ENCODE measurements around the gene ZNF45. TPM values are rescaled to one million over a fixed set of nuclear protein-coding genes. Genes with fewer than 3 reads are reported as not detected.

The ZNF45 gene
- total RNA-seq, 2 donors from 2014 or later = 11.4 to 13.9 TPM

GRCh38 chr19:43941209-43941608, 6.1 kb upstream of the ZNF45 start:
- H3K36me3 Mint-ChIP-seq (ENCODE audit: insufficient read depth in 2 of 2) = peaks cover 5 to 13% of the 10 kb centered on the region in 2 donors
- no peak overlapping the region for H3K4me3 Mint-ChIP-seq
- DNase-seq (no peak), ATAC-seq (replicated peaks in 1 of 2) (no peak)
- peaks cover 9 to 16% of the 10 kb centered on the region in 2 donors for H3K9me3 Mint-ChIP-seq
- H3K4me1 Mint-ChIP-seq (ENCODE audit: low read depth) = no peaks in the 10 kb centered on the region
- H3K27ac Mint-ChIP-seq = no peak overlapping the region
- peaks cover 29% of the 10 kb centered on the region for H3K27me3 Mint-ChIP-seq (ENCODE audit: low read depth)

GRCh38 chr19:43940719-43941118, 5.6 kb upstream of the ZNF45 start:
- no peak for ATAC-seq (replicated peaks in 1 of 2)
- Mint-ChIP-seq H3K36me3 (ENCODE audit: insufficient read depth in 2 of 2) (peaks cover 3 to 9% of the 10 kb centered on the region in 2 donors), H3K4me3 (no peak overlapping the region), H3K9me3 (peaks cover 5 to 14% of the 10 kb centered on the region in 2 donors), H3K27ac (no peak overlapping the region), H3K27me3 (ENCODE audit: low read depth) (peaks cover 25% of the 10 kb centered on the region), H3K4me1 (ENCODE audit: low read depth) (peaks cover 4% of the 10 kb centered on the region)
- DNase-seq = no peak

- ATAC-seq (replicated peaks in 1 of 2) = no peak
- H3K27me3 Mint-ChIP-seq (ENCODE audit: low read depth) = peaks cover 23% of the 10 kb centered on the region
- no peak overlapping the region for H3K27ac Mint-ChIP-seq
- peaks cover 3 to 9% of the 10 kb centered on the region in 2 donors for H3K36me3 Mint-ChIP-seq (ENCODE audit: insufficient read depth in 2 of 2)
- peaks cover 10% of the 10 kb centered on the region for H3K4me1 Mint-ChIP-seq (ENCODE audit: low read depth)
- DNase-seq = no peak
- peaks cover 4 to 14% of the 10 kb centered on the region in 2 donors for H3K9me3 Mint-ChIP-seq
- no peak overlapping the region for H3K4me3 Mint-ChIP-seq
These were observed 4.6 kb upstream of the ZNF45 start for GRCh38 chr19:43939557-43940260.

GRCh38 chr19:43936188-43936587, 1.1 kb upstream of the ZNF45 start:
- Mint-ChIP-seq H3K27ac (peak overlapping the region; percentile 93), H3K4me3 (peak overlapping the region; percentile 83 to 94), H3K36me3 (ENCODE audit: insufficient read depth in 2 of 2) (peaks cover under 1 to 23% of the 10 kb centered on the region in 2 donors), H3K4me1 (ENCODE audit: low read depth) (peaks cover 24% of the 10 kb centered on the region), H3K9me3 (peaks cover 4 to 12% of the 10 kb centered on the region in 2 donors), H3K27me3 (ENCODE audit: low read depth) (no peaks in the 10 kb centered on the region)
- ATAC-seq (replicated peaks in 1 of 2) (no peak), DNase-seq (no peak)

- no peak for DNase-seq
- Mint-ChIP-seq H3K9me3 (peaks cover 5 to 9% of the 10 kb centered on the region in 2 donors), H3K36me3 (ENCODE audit: insufficient read depth in 2 of 2) (peaks cover 7 to 35% of the 10 kb centered on the region in 2 donors), H3K4me3 (peak overlapping the region; percentile 83 to 94), H3K27ac (peak overlapping the region; percentile 93), H3K4me1 (ENCODE audit: low read depth) (peaks cover 24% of the 10 kb centered on the region), H3K27me3 (ENCODE audit: low read depth) (no peaks in the 10 kb centered on the region)
- ATAC-seq (replicated peaks in 1 of 2) = no peak
These were observed 762 bp downstream of the ZNF45 start for GRCh38 chr19:43934055-43934984.

- Mint-ChIP-seq H3K9me3 (peaks cover 6 to 8% of the 10 kb centered on the region in 2 donors), H3K27me3 (ENCODE audit: low read depth) (no peaks in the 10 kb centered on the region), H3K4me1 (ENCODE audit: low read depth) (peaks cover 8% of the 10 kb centered on the region), H3K36me3 (ENCODE audit: insufficient read depth in 2 of 2) (peaks cover 37 to 74% of the 10 kb centered on the region in 2 donors), H3K27ac (no peak overlapping the region), H3K4me3 (no peak overlapping the region)
- ATAC-seq (replicated peaks in 1 of 2) = no peak
- no peak for DNase-seq
These were observed 6.3 kb downstream of the ZNF45 start for GRCh38 chr19:43928820-43929219.

GRCh38 chr19:43923875-43924274, 11.2 kb downstream of the ZNF45 start:
- H3K27me3 Mint-ChIP-seq (ENCODE audit: low read depth) = no peaks in the 10 kb centered on the region
- peaks cover 46 to 75% of the 10 kb centered on the region in 2 donors for H3K36me3 Mint-ChIP-seq (ENCODE audit: insufficient read depth in 2 of 2)
- ATAC-seq (replicated peaks in 1 of 2) = no peak
- no peak for DNase-seq
- no peak overlapping the region for H3K4me3 Mint-ChIP-seq
- peaks cover 9 to 13% of the 10 kb centered on the region in 2 donors for H3K9me3 Mint-ChIP-seq
- no peaks in the 10 kb centered on the region for H3K4me1 Mint-ChIP-seq (ENCODE audit: low read depth)
- H3K27ac Mint-ChIP-seq = no peak overlapping the region

- no peak overlapping the region for H3K27ac Mint-ChIP-seq
- no peak overlapping the region for H3K4me3 Mint-ChIP-seq
These were observed 21.0 kb downstream of the ZNF45 start for GRCh38 chr19:43914051-43914450.

GRCh38 chr19:43913383-43913782, 21.7 kb downstream of the ZNF45 start:
- no peaks in the 10 kb centered on the region for H3K4me1 Mint-ChIP-seq (ENCODE audit: low read depth)
- DNase-seq (no peak), ATAC-seq (replicated peaks in 1 of 2) (no peak)
- H3K27ac Mint-ChIP-seq = no peak overlapping the region
- H3K4me3 Mint-ChIP-seq = no peak overlapping the region
- H3K9me3 Mint-ChIP-seq = peaks cover 24 to 39% of the 10 kb centered on the region in 2 donors
- peaks cover 55 to 61% of the 10 kb centered on the region in 2 donors for H3K36me3 Mint-ChIP-seq (ENCODE audit: insufficient read depth in 2 of 2)
- no peaks in the 10 kb centered on the region for H3K27me3 Mint-ChIP-seq (ENCODE audit: low read depth)

More at GRCh38 chr19:43914051-43914450, 21.0 kb downstream of the ZNF45 start:
- ATAC-seq (replicated peaks in 1 of 2) = no peak
- Mint-ChIP-seq H3K27me3 (ENCODE audit: low read depth) (no peaks in the 10 kb centered on the region), H3K9me3 (peaks cover 21 to 40% of the 10 kb centered on the region in 2 donors), H3K4me1 (ENCODE audit: low read depth) (no peaks in the 10 kb centered on the region), H3K36me3 (ENCODE audit: insufficient read depth in 2 of 2) (peaks cover 59 to 66% of the 10 kb centered on the region in 2 donors)
- DNase-seq = no peak

- peaks cover 46 to 59% of the 10 kb centered on the region in 2 donors for H3K36me3 Mint-ChIP-seq (ENCODE audit: insufficient read depth in 2 of 2)
- DNase-seq = no peak
- H3K27me3 Mint-ChIP-seq (ENCODE audit: low read depth) = no peaks in the 10 kb centered on the region
- H3K27ac Mint-ChIP-seq = no peak overlapping the region
- no peak overlapping the region for H3K4me3 Mint-ChIP-seq
- H3K9me3 Mint-ChIP-seq = peaks cover 31 to 51% of the 10 kb centered on the region in 2 donors
- no peak for ATAC-seq (replicated peaks in 1 of 2)
- H3K4me1 Mint-ChIP-seq (ENCODE audit: low read depth) = no peaks in the 10 kb centered on the region
These were observed 24.2 kb downstream of the ZNF45 start for GRCh38 chr19:43910884-43911283.

- Mint-ChIP-seq H3K9me3 (peaks cover 37 to 52% of the 10 kb centered on the region in 2 donors), H3K4me1 (ENCODE audit: low read depth) (no peaks in the 10 kb centered on the region), H3K27me3 (ENCODE audit: low read depth) (no peaks in the 10 kb centered on the region), H3K27ac (no peak overlapping the region), H3K4me3 (no peak overlapping the region), H3K36me3 (ENCODE audit: insufficient read depth in 2 of 2) (peaks cover 39 to 49% of the 10 kb centered on the region in 2 donors)
- DNase-seq = no peak
- ATAC-seq (replicated peaks in 1 of 2) = no peak
These were observed 26.4 kb downstream of the ZNF45 start for GRCh38 chr19:43908659-43909058.

- ATAC-seq (replicated peaks in 1 of 2) = no peak
- H3K27ac Mint-ChIP-seq = no peak overlapping the region
- H3K4me3 Mint-ChIP-seq = no peak overlapping the region
- no peaks in the 10 kb centered on the region for H3K27me3 Mint-ChIP-seq (ENCODE audit: low read depth)
- no peak for DNase-seq
- H3K4me1 Mint-ChIP-seq (ENCODE audit: low read depth) = peaks cover 8% of the 10 kb centered on the region
- peaks cover 43 to 53% of the 10 kb centered on the region in 2 donors for H3K9me3 Mint-ChIP-seq
- peaks cover 40 to 52% of the 10 kb centered on the region in 2 donors for H3K36me3 Mint-ChIP-seq (ENCODE audit: insufficient read depth in 2 of 2)
These were observed 28.3 kb downstream of the ZNF45 start for GRCh38 chr19:43906774-43907173.

- peaks cover 16% of the 10 kb centered on the region for H3K4me1 Mint-ChIP-seq (ENCODE audit: low read depth)
- no peaks in the 10 kb centered on the region for H3K27me3 Mint-ChIP-seq (ENCODE audit: low read depth)
- H3K27ac Mint-ChIP-seq = no peak overlapping the region
- H3K36me3 Mint-ChIP-seq (ENCODE audit: insufficient read depth in 2 of 2) = peaks cover 41 to 59% of the 10 kb centered on the region in 2 donors
- ATAC-seq (replicated peaks in 1 of 2) (no peak), DNase-seq (no peak)
- peaks cover 45 to 59% of the 10 kb centered on the region in 2 donors for H3K9me3 Mint-ChIP-seq
- no peak overlapping the region for H3K4me3 Mint-ChIP-seq
These were observed 29.2 kb downstream of the ZNF45 start for GRCh38 chr19:43905897-43906296.

Measured in activated T-cell treated with anti-CD3 and anti-CD28 coated beads, Interleukin-2, amount 50 U/mL, for 72 hours (primary cell).